K562 (cell line): ENCODE measurements around the gene PRRT1. TPM values are rescaled to one million over a fixed set of nuclear protein-coding genes. Genes with fewer than 3 reads are reported as not detected.

ENCODE experiments used
- CBFA2T2 ChIP-seq: fragments of 450-650 bp; conservative IDR thresholded peaks from 2 replicates; pipeline ENCODE4 v1.6.1; 2017; ENCODE audit warnings: mild to moderate bottlenecking
- EP400 ChIP-seq: fragments of 450-650 bp; IDR thresholded peaks from 2 replicates; pipeline ENCODE4 v1.6.1; 2017; ENCODE audit warnings: antibody characterized with exemption, mild to moderate bottlenecking, moderate library complexity
- ERF ChIP-seq: fragments of 450-650 bp; formaldehyde crosslinking; IDR thresholded peaks from 2 replicates; pipeline ENCODE4 v1.4.0; 2020; ENCODE audit warnings: mild to moderate bottlenecking, mixed read lengths
- MAFK ChIP-seq: IDR thresholded peaks from 2 replicates; pipeline ENCODE4 v1.6.1; 2011; ENCODE audit warnings: low read length, improper control_type of control experiment
- MXI1 ChIP-seq: IDR thresholded peaks from 2 replicates; pipeline ENCODE4 v1.6.1; 2011; ENCODE audit warnings: low read depth, mild to moderate bottlenecking, improper control_type of control experiment, low read length
- MYC ChIP-seq, 2 experiments: fragments of 250-450 bp in 1 of 2; sonication (Bioruptor Pico) in 1 of 2; IDR thresholded peaks; 2 replicates each; pipeline versions ENCODE4 v1.5.1 to v1.6.1; 2012 to 2021; ENCODE audit warnings: low read depth in 2 of 2, borderline replicate concordance in 1 of 2, improper control_type of control experiment in 1 of 2, low read length in 1 of 2, mild to moderate bottlenecking in 1 of 2, moderate library complexity in 1 of 2
- NBN ChIP-seq: fragments of 450-650 bp; IDR thresholded peaks from 2 replicates; pipeline ENCODE4 v1.6.1; 2016; ENCODE audit warnings: low read depth, mild to moderate bottlenecking
- SMAD3 ChIP-seq: fragments of 450-650 bp; formaldehyde crosslinking; conservative IDR thresholded peaks from 2 replicates; pipeline ENCODE4 v1.4.0; 2020; ENCODE audit warnings: mild to moderate bottlenecking
- TCF7 ChIP-seq: sonication (generic); IDR thresholded peaks from 2 replicates; pipeline ENCODE4 v1.6.1; 2016; ENCODE audit warnings: antibody characterized with exemption, borderline replicate concordance
- TRIM25 ChIP-seq: fragments of 450-650 bp; IDR thresholded peaks from 2 replicates; pipeline ENCODE4 v1.7.0; 2016; ENCODE audit warnings: borderline replicate concordance
- ZNF143 ChIP-seq: sonication (generic); formaldehyde crosslinking; IDR thresholded peaks from 2 replicates; pipeline ENCODE4 v1.9.0; 2022; ENCODE audit warnings: mild to moderate bottlenecking, missing genetic modification reagents
- polyA plus RNA-seq, 8 experiments: library from polyadenylated mRNA; depleted of rRNA in 4 of 8; stranded (reverse) in 5 of 8; unstranded in 3 of 8; fragments of >200 nt; fragmentation: Nextera tagmentation in 2 of 8; fragmentation: Illumina TruSeq in 1 of 8; extraction: Ambion mirVana in 2 of 8; extraction: Trizol in 1 of 8; gene quantifications; 2 replicates each; pipeline versions ENCODE4 v1.2.1 to v1.2.3, GENCODE V29; 2011 to 2014; ENCODE audit warnings: inconsistent platforms in 1 of 8, missing spikeins in 1 of 8
- total RNA-seq, 7 experiments: library from RNA; depleted of rRNA in 6 of 7; stranded (reverse); fragments of >200 nt in 6 of 7; fragmentation: Illumina TruSeq in 2 of 7; extraction: Trizol in 2 of 7; gene quantifications; 2 replicates each; pipeline versions ENCODE4 v1.2.1 to v1.2.3, GENCODE V29; 2011 to 2021; ENCODE audit warnings: low replicate concordance in 1 of 7
- TF ChIP-seq, protein P1 (sequence below): fragments of 450-650 bp; formaldehyde crosslinking; IDR thresholded peaks from 2 replicates; pipeline ENCODE4 v1.4.0; 2020; ENCODE audit warnings: mild to moderate bottlenecking, mixed read lengths
- TF ChIP-seq, protein P2 (sequence below), 2 experiments: fragments of 450-650 bp; IDR thresholded peaks; 2 replicates each; pipeline ENCODE4 v1.6.1; 2018; ENCODE audit warnings: mild to moderate bottlenecking in 2 of 2, low read depth in 1 of 2; ENCODE audit not compliant: partially characterized antibody in 2 of 2
- TF ChIP-seq, protein P3 (sequence below), 2 experiments: fragments of 250-450 bp in 1 of 2; fragments of 450-650 bp in 1 of 2; sonication (Bioruptor Pico) in 1 of 2; IDR thresholded peaks; 2 replicates each; pipeline versions ENCODE4 v1.6.1 to v1.8.0; 2016 to 2021; ENCODE audit warnings: mild to moderate bottlenecking in 2 of 2, moderate library complexity in 2 of 2, missing compliant biosample characterization in 1 of 2, missing genetic modification characterization in 1 of 2

The PRRT1 gene
- total and polyA plus RNA-seq, 9 of the 15 experiments (the other 6 are each of a cell fraction or from before 2014, with no cell fraction given) = 0.14 to 3.5 (median 0.41) TPM

- TF ChIP-seq MAFK (peak; percentile 32; the same call in 1 of the 2 replicates), TRIM25 (no peak), ERF (CRISPR knock-in tag) (no peak; the same call in 1 of the 2 replicates), EP400 (peak; percentile 81), CBFA2T2 (peak; percentile 28; the same call in 1 of the 2 replicates), TCF7 (no peak), SMAD3 (CRISPR knock-in tag) (0 out of 2 replicates have a peak, but pooled peaks have one; percentile 32), MXI1 (0 out of 2 replicates have a peak, but pooled peaks have one; percentile 45), MYC (IDR thresholded peaks at IDR 0.05; ENCODE audit: low read depth, low read length) (peak; percentile 56; the same call in 1 of the 2 replicates), MYC (CRISPR knock-in tag; IDR thresholded peaks at IDR 0.05; ENCODE audit: borderline replicate concordance, low read depth) (0 out of 2 replicates have a peak, but pooled peaks have one; percentile 28), NBN (peak; percentile 53; the same call in 1 of the 2 replicates), ZNF143 (CRISPR knock-in tag) (peak; percentile 72)
- TF ChIP-seq, protein P1, sequence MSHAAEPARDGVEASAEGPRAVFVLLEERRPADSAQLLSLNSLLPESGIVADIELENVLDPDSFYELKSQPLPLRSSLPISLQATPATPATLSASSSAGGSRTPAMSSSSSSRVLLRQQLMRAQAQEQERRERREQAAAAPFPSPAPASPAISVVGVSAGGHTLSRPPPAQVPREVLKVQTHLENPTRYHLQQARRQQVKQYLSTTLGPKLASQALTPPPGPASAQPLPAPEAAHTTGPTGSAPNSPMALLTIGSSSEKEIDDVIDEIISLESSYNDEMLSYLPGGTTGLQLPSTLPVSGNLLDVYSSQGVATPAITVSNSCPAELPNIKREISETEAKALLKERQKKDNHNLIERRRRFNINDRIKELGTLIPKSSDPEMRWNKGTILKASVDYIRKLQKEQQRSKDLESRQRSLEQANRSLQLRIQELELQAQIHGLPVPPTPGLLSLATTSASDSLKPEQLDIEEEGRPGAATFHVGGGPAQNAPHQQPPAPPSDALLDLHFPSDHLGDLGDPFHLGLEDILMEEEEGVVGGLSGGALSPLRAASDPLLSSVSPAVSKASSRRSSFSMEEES (CRISPR knock-in tag) = no peak
- TF ChIP-seq, protein P2, sequence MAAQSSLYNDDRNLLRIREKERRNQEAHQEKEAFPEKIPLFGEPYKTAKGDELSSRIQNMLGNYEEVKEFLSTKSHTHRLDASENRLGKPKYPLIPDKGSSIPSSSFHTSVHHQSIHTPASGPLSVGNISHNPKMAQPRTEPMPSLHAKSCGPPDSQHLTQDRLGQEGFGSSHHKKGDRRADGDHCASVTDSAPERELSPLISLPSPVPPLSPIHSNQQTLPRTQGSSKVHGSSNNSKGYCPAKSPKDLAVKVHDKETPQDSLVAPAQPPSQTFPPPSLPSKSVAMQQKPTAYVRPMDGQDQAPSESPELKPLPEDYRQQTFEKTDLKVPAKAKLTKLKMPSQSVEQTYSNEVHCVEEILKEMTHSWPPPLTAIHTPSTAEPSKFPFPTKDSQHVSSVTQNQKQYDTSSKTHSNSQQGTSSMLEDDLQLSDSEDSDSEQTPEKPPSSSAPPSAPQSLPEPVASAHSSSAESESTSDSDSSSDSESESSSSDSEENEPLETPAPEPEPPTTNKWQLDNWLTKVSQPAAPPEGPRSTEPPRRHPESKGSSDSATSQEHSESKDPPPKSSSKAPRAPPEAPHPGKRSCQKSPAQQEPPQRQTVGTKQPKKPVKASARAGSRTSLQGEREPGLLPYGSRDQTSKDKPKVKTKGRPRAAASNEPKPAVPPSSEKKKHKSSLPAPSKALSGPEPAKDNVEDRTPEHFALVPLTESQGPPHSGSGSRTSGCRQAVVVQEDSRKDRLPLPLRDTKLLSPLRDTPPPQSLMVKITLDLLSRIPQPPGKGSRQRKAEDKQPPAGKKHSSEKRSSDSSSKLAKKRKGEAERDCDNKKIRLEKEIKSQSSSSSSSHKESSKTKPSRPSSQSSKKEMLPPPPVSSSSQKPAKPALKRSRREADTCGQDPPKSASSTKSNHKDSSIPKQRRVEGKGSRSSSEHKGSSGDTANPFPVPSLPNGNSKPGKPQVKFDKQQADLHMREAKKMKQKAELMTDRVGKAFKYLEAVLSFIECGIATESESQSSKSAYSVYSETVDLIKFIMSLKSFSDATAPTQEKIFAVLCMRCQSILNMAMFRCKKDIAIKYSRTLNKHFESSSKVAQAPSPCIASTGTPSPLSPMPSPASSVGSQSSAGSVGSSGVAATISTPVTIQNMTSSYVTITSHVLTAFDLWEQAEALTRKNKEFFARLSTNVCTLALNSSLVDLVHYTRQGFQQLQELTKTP (IDR thresholded peaks at IDR 0.05; ENCODE audit: low read depth in 1 of 2, partially characterized antibody in 2 of 2) = peak in 1 of 2 experiments; percentile 32
- TF ChIP-seq, protein P3, sequence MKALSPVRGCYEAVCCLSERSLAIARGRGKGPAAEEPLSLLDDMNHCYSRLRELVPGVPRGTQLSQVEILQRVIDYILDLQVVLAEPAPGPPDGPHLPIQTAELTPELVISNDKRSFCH (CRISPR knock-in tag; IDR thresholded peaks at IDR 0.05) = no peak
- TF ChIP-seq, protein P3 (tag; IDR thresholded peaks at IDR 0.05) = no peak
Observed at GRCh38 chr6:32127717-32128592, 23.8 kb downstream of the PRRT1 start, which contains the start of gene ATF6B (continued).
